ENCODE measurements around the gene IL1R2. TPM values are rescaled to one million over a fixed set of nuclear protein-coding genes. Genes with fewer than 3 reads are reported as not detected.

Gene IL1R2
- total and polyA plus RNA-seq, 2 of the 8 experiments (the other 6 are each of a cell fraction or from before 2014, with no cell fraction given) = 0.06 TPM; not detected in 1

GRCh38 chr2:101960819-101961337, 30.9 kb upstream of the IL1R2 start (continued):
- TF ChIP-seq SIN3A (conservative IDR thresholded peaks at IDR 0.05 in 1 of 2, IDR thresholded peaks at IDR 0.05 in 1 of 2; ENCODE audit: low read depth in 1 of 2, low read length in 2 of 2) = no peak
